ENCODE data around the gene FGD4.
"Not testable (repeated sequence)": the region's sequence is repeated elsewhere in the genome, so short reads cannot be mapped to it uniquely, and the experiment has no call there.

The FGD4 gene

DNA sequence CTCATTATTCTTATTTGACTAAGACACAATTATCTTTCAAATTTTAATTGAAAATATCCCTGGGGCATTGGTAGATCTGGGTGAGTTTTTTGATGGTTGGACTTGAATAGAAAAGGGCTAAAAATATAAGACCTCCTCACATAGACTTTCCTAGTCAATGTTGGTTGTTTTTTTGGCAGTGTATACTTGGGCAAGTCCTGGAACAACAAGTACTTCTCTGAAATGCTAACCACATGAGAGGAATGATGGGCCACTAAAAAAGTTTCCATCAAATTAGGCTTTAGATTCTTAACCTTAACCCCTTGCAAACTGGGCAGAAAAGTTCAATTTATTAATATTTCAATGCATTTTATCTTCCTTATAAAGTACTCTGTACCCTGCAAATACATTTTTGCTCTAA, 97.6 kb downstream of the FGD4 start:
- no peak for DNase-seq

DNA sequence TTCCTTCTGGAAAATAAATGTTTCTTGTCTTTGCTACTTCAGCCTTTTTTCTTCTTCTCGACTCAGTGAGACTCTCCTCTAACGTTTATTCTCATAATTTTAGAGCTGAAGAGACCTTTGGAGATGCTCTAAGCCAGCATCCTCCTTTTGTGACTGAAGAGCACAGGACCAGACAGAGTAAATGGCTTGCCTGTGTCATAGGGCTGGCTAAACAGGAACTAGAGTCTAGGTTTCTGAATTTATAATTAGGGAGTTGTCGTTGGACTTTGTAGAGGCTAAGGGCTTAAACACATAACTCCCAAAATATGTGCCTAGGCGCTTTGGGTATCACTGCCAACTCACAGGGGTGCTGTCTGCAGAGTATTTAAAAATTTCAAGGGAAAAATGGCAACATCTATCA, 98.5 kb downstream of the FGD4 start:
- no peak for DNase-seq

DNA sequence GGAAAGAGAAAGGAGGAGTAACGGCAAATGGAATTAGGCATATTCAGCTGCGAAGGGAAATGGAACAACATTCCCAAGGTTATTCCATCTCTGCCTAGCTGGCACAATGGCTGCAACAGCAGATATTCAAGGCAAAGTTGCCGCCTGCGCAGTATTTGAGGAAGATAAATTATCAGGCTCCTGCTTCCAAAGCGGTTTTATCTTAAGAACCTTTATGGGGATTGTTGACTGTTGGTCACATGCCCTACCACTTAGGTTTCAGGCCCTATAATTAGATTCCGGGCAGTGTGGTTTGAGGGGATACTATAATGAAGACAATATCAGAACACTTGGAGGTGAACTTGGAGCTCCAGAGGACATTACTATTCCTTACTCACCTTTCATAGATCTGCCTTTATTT, 99.7 kb downstream of the FGD4 start:
- no peak for DNase-seq

DNA sequence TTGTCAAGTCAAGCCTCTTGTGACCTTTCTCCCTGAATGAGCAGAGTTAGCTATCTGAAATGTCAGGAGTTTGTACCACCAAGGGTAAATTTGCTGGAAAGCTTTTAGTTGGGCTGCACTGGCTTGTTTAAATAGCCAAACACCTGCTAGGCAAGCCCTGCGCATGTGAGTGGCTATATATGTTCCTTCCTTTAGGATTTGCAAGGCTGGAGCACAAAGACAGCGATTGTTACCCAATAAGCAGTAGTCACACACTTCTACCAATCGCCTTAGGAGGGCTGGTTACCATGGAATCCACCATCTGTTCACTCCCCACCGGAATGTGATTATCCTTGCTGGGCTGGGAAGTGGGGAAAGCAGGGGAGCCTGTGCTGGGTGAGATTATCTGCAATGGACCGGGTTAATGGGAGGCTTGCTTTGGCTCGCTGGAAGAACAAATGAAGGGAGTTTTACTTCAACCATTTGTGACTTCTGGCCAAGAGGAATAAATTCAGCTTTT, 102.5 kb downstream of the FGD4 start:
- no peak for DNase-seq

DNA sequence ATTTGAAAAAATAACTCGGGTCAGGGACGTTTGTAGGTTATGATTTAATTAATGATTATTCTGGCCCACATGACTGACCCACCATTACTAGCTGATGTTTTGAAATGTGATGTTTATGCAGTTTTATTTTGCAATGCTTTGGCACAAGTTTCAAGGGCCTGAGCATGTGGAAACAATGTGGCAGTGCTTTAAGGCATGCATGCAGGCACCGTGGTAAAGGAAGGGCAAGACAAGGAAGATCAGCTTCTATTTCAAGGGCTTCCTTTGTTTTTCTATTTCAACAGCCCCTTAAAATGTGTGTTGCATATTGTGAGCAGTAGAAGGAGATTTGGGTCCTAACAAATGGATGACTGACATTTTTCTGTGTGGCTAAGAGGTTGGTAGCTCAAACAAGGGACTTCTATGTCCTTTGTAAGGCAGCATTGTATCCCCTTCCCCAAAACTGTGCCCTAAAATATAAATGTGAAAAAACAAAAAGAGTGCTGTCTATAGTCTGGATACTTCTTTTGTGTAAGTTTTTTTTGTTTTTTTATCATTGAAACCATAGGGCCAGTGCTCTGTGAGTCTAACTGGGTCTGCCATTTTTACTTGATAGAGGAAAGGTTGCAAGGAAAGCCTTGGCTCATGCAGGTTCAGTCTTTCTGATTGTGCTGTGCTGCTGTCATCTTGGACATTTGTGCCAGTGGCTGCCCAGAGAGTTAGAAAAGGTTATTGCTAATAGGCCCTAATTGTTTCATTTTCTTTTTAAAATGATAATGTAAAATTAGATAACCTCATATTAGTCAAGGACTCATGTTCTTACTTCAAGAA, 103.5 kb downstream of the FGD4 start:
- no peak for DNase-seq

DNA sequence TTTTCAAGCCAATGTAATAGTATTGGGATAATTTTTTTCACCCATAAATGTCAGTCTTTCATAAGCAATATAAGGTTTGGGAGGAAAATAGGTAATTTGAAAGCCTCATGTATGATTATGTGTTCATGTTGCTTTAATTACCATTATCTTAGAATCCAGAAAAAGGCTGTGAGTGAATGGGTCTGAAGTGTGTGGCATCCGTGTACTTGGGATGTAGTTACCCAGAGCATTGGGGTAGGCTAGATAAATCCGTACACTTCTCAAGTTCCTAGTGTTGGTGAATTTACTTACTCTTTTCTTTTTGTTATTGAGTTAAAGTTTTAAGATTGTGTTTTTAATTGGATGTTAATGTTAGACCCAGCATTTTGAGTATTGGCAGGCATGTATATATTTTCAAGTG, 104.4 kb downstream of the FGD4 start:
- no peak for DNase-seq

DNA sequence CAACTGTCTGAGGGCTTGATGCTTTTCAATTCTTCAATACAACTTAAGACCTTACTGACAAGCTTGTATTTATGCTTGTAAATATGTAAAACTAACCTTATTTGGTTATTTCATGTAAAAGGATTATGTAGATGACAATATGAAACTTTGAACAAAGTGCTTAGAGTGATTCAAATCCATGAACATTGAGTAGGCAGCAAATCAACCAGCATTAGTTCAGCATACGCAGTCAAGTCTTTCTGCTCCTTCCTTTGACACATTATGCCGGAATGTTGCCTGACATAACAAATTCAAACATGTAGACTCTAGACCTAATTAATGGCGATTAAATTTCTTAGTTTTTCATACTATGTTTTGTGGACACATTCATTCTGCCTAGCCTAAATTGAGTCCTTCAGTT, 105.2 kb downstream of the FGD4 start:
- no peak for DNase-seq

DNA sequence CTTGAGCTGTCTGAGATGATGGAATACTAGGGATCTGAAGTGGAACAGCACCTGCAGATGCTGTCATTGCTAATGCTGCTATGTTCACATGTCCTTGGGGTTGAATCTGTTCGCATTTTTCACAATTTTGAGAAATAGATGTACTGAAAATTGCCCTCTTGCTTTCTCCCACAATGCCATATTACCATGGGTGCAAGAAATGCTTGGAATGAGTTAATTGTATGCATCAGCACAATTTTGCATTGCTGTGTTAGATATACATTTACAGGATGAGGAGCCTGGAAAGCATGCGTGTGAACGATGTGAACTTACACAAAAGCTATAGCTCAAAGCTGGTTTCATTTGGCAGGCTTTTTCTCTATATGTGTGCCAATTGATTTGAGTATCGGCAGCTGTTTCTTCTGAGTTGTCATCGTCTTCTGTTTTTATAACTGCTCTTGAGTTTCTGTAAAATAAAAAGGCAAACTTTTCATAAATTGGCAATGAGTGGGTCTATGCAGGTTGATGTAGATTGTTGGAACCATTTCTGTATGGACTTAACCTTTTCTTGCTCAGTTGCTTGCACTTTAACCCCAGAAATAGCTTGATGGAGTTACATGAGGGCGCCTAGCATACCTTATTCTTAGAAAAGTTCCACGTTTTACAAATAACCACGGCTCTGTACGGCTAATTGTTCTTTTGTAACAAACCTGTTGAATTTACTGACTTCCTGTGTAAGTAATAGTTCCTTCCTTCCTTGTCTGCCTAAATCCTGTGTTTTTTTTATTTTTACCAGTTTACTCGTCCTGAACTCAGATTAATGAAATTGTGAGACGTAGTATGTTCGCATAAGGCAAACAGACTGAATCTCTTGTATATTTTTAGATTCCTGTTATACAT, 105.9 kb downstream of the FGD4 start:
- no peak for DNase-seq

DNA sequence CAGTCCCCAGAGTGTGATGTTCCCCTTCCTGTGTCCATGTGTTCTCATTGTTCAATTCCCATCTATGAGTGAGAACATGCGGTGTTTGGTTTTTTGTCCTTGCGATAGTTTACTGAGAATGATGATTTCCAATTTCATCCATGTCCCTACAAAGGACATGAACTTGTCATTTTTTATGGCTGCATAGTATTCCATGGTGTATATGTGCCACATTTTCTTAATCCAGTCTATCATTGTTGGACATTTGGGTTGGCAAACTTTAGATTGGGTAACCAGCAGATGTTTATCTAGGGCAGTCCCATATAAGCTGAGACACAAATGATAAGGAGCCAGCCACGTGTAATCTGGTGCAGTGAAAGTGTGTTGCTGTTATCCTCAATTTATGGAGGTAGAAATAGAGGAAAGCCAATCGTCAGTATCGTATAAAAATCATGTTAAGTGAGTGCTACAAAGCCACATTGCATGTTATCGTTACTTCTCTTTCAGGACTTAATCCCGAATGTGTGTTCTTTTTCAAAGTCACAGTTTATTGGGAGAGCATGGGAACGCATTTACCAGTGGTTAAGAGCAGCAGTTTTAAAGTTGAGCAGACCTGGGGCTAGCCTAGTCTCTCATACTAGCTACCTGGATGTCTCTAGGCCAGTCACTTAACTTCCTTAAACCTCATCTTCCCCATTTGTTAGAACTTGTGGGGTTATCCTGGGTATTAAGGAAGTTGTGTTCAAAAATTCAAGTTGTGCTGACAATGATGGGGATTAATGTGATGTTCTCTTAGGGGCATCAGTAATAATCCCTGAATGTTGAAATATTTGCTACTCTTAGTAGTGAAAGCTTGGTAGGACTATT, 108.0 kb downstream of the FGD4 start:
- DNase-seq = not testable (repeated sequence)

DNA sequence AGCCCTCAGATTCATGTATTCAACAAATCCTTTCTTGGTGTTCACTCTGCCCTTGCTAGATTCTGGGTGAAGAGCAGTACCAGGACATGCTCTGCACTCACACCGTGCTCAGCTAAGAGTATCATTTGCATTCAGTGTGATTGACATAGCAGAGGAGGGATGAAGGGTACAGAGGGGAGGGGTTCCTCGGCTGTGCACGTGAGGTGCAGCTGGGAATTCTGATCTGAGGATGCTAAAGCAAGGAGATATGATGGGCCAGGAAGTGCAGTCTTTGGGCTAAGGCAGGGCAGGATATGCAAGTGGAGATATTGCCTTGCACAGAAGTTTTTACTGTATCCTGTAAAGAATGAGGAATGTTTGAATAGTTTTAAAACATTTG, 108.6 kb downstream of the FGD4 start:
- no peak for DNase-seq

DNA sequence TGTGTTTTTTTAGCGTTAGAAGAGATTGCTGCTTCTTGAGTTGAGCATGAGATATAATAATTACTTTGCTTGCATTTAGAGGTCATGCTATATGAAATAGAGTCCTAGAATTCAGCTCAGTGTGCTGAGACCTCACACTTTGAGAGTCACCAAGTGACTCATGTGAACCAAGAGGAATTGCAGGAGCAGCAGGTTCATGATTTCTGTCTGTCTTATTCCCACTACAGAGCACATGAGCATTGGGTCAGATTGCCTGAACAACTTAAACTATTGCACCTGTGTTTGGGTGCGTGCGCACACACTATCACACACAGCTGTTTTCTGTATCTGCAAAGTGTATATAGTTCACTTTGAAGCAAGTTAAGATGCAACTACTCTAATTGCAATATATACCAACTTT, 109.3 kb downstream of the FGD4 start:
- DNase-seq = no peak

DNA sequence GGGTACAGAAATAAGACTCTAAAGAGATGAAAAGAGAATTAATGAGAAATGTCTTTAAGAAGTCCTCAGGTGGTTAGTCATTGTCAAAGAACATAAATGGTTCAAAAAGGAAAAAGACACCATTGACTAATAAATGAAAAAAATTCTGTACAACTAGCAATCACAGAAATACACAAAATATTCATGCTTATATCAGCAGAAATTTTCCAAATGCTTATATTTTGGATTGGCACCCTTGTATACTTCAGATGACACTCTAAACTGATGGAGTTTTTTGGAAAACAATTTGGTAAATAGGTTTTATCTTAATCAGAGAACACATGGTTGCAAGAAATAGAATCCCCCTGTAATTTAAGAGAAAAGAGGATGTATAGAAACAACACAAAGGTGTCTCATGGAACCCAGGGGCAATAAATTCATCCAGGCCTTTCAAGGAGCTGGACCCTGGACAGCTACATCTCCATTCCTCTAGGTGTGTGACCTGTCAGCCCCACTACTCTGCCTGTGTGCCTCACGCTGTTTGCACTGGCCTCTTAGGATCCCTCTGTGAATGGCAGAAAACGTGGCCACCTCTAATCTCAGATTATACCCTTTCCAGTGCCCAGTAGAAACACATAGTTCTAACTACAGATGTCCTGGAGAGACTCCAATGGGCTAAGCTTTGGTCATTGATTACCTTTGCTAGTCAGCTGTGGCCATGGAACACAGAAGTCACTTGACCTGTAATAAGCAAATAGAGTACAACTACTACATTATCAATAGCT, 110.2 kb downstream of the FGD4 start:
- DNase-seq = no peak

DNA sequence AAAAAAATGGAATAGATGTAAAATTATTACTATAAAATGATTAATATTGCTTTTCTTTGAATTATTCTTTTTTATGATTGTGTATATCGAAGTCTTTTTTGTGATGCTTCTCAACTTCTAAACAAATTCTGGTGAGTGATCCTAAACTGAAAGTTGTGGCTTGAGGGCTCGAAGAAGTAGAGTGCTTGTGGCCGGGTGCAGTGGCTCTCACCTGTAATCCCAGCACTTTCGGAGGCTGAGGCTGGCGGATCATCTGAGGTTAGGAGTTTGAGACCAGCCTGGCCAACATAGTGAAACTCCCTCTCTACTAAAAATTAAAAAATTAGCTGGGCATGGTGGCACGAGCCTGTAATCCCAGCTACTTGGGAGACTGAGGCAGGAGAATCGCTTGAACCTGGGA, 112.6 kb downstream of the FGD4 start:
- not testable (repeated sequence) for DNase-seq

DNA sequence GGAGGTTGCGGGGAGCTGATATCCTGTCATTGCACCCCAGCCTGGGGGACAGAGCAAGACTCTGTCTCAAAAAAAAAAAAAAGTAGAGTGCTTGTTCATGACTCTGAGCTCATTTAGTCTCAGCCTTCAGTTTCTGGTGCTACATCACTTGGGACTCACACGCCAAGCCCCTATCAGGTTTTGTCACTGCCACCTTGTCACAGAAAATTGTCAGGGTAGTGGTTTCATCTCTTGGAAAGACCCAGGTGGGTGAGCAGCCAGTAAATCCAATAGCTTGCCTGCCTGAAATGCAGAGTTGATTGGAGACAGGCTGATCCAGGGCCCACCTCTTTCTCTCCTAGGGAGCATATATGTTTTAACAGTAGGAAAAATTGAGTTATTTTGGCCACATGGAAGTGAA, 113.0 kb downstream of the FGD4 start:
- no peak for DNase-seq

DNA sequence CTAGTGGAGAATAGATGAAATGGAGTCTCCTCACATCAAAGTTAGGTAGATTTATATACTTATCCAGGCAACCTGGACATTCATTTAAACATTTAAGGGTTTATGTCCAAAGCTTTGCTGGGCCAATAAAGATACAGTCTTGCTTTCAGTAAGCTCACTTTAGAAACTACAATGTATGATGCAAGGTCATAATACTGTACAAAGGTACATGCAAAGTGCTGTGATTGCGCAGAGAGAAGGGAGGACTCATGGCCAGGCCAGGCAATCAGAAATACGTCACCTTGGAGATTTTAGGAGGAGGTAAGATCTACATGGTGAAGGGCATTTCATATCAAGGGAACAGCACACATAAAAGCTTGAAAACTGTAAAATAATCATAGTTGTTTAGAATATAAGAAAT, 113.6 kb downstream of the FGD4 start:
- no peak for DNase-seq

DNA sequence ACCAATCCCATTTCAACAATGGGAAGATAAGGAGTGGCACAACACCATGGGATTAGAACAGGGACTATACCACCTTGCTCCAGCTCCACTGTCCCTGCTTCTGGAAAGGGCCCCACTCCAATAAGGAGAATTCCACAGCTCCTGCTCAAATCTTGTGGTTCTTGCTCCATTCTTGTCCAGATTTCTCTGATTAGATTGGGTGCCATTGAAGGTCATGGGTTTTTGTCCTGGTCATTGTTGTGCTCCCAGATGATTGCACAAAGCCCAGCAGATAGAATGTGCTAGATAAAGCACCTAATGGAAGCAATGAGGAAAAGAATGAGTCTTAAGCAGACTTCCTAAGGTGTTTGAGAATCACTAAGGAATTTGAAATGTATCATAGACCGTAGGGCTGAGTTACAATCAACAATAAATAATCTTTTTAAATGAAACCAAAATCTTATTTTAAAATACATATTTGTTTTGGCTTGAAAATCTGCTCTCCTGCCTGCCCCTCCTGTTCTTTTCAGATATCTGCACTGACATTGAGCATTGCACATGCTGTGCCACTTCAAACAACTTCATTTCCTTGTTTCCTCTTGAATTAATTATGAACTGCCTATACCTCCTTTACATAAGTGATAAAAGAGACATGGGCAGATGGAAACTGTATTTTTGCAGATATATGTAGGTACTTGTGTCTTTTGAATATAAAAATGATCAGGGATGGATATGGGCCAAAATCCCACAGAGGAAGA, 115.9 kb downstream of the FGD4 start:
- no peak for DNase-seq

DNA sequence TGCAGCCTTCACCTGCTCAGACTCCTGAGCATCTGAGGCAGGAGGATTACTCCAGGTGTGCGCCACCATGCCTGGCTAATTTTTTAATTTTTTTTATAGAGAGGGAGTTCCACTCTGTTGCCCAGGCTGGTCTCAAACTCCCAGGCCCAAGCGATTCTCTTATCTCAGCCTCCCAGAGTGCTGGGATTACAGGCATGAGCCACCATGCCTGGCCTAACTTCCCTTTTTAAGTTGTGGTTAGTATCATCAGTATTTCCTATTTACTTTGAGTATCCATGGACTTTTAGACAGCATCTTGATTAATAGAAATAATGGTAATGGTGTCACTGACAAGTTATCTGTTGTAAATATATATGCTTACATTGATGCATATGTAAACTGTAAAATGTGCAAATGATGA, 116.9 kb downstream of the FGD4 start:
- no peak for DNase-seq

DNA sequence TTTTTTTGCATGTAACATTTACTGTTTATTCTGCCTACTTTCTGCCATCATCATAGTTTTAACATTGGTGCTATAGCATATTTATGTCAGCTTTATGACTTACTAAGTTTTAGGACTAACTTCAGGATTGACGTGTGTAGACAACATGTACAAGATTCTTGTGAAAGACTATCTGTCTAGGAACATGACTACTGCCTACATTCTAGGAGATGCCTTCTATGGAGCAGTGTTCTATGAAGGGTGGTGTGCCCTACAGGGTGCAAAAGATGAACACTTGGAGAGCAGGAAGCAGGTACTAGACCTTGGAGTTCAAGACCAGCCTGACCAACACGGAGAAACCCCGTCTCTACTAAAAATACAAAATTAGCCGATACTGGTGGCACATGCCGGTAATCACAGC, 118.6 kb downstream of the FGD4 start:
- no peak for DNase-seq

DNA sequence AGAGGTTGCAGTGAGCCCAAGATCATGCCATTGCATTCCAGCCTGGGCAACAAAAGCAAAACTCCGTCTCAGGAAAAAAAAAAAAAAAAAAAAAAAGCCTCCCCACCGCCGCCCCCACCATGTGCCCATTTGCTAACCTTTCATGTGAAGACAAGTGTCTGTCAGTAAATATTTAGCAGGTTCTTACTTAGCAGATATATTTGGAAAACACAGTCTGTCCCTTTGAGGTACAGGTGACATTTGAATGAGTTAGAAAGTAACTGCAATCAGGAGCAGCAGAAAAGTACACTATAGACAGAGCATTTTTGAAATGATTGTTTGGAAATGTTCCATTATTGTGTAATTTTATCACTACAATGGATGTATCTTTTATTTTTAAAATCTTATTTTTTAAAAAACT, 119.7 kb downstream of the FGD4 start:
- no peak for DNase-seq

DNA sequence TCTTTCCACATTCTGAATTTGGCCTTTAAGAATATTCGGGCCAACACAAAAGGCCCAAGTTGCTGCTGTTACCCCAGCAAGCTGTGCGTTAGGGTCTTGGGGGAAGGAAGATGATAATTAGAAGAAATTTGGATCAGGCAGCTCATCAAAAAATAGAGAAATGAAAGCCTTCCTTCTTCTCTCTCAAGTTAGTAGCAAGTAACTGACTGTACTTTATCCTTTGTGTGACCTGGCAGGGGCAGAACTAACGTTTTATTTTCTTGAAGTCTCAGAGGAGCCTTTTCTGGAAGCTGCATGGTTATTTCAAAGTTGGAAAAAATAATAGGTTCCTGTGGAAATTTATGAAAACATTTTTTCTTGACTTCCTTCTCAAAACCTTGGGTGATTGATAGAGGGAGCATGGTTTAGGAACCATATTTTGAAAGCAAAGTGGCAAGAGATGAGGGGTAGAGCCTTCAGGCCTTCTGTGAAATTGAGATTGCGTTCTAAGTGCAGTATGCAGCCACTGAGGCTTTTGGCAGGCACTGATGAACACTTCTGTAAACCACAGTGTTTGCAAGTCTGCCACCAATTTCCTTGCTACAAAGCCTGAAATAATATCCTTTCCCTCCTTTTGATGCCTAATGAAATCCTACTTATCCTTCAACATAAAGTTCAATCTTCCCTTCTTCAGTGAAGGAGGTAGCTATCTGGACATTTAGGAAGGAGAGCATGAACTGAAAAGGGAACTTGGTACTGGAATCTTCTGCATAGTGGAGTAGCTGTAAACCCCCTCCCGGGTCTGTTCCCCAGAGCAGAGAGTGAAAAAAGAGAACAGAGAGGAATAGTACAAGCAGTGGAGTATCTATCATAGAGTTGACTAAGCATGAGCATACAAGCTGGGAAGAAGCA, 123.2 kb downstream of the FGD4 start:
- no peak for DNase-seq

DNA sequence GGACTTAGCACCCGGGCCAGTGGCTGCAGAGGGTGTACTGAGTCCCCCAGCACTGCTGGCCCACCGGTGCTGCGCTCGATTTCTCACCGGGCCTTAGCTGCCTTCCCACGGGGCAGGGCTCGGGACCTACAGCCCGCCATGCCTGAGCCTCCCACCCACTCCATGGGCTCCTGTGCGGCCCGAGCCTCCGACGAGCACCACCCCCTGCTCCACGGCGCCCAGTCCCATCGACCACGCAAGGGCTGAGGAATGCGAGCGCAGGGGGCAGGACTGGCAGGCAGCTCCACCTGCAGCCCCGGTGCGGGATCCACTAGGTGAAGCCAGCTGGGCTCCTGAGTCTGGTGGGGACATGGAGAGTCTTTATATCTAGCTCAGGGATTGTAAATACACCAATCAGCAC, 126.4 kb downstream of the FGD4 start:
- not testable (repeated sequence) for DNase-seq

Measured in CD4-positive, alpha-beta T cell treated with Interleukin-4 for 4 hours (primary cell).